Neural cell (in vitro differentiated cells): ENCODE results near the gene CADM1.

ENCODE experiments used
- CTCF ChIP-seq: fragments of 450-650 bp; IDR thresholded peaks from 2 replicates; pipeline ENCODE4 v1.5.1; 2014; ENCODE audit warnings: antibody characterized with exemption, mild to moderate bottlenecking, moderate library complexity; ENCODE audit not compliant: poor library complexity, severe bottlenecking
- EP300 ChIP-seq: fragments of 450-650 bp; conservative IDR thresholded peaks from 2 replicates; pipeline ENCODE4 v1.6.1; 2014; ENCODE audit warnings: antibody characterized with exemption, mild to moderate bottlenecking, moderate library complexity; ENCODE audit not compliant: poor library complexity, severe bottlenecking
- EZH2 ChIP-seq: fragments of 200-600, 300-800 bp; shearing (Covaris generic), sonication (generic); IDR thresholded peaks from 2 replicates; pipeline ENCODE4 v1.6.1; 2014; ENCODE audit warnings: antibody characterized with exemption, low read length, borderline replicate concordance, mild to moderate bottlenecking; ENCODE audit not compliant: insufficient read depth, poor library complexity, severe bottlenecking
- POLR2AphosphoS5 ChIP-seq: IDR thresholded peaks from 2 replicates; pipeline ENCODE4 v1.6.1; 2012
- REST ChIP-seq: IDR thresholded peaks from 2 replicates; pipeline ENCODE4 v1.6.1; 2012; ENCODE audit warnings: borderline replicate concordance
- SMC3 ChIP-seq: fragments of 450-650 bp; conservative IDR thresholded peaks from 2 replicates; pipeline ENCODE4 v1.6.1; 2014; ENCODE audit warnings: antibody characterized with exemption, mild to moderate bottlenecking, moderate library complexity; ENCODE audit not compliant: poor library complexity
- TAF1 ChIP-seq: IDR thresholded peaks from 2 replicates; pipeline ENCODE4 v1.6.1; 2012; ENCODE audit warnings: low read depth

GRCh38 chr11:115499891-115500290 is 4.3 kb downstream of the CADM1 start:
- no peak for TF ChIP-seq CTCF
- TF ChIP-seq POLR2AphosphoS5: no peak
- no peak for TF ChIP-seq EP300
- TF ChIP-seq EZH2: no peak
- TF ChIP-seq TAF1: no peak
- no peak for TF ChIP-seq REST
- TF ChIP-seq SMC3: no peak
